ENCODE data around the gene RETSAT.
A peak's percentile ranks its signal among the peaks of the same experiment; 100 is the strongest.
"Not testable (repeated sequence)": the region's sequence is repeated elsewhere in the genome, so short reads cannot be mapped to it uniquely, and the experiment has no call there.

RETSAT gene

DNA sequence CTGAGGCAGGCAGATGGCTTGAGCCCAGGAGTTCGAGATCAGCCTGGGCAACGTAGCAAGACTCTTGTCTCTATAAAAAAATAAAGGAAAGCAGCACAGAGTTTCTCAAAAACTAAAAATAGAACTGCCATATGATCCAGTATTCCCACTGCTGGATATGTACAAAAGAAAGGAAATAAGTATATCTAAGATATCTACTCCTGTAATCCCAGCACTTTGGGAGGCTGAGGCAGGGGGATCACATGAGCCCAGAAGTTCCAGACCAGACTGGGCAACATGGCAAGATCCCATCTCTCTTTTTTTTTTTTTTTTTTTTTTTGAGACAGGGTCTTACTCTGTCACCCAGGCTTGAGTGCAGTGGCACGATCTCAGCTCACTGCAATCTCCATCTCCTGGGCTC is 24.6 kb downstream of the RETSAT start:
- not testable (repeated sequence) for DNase-seq

DNA sequence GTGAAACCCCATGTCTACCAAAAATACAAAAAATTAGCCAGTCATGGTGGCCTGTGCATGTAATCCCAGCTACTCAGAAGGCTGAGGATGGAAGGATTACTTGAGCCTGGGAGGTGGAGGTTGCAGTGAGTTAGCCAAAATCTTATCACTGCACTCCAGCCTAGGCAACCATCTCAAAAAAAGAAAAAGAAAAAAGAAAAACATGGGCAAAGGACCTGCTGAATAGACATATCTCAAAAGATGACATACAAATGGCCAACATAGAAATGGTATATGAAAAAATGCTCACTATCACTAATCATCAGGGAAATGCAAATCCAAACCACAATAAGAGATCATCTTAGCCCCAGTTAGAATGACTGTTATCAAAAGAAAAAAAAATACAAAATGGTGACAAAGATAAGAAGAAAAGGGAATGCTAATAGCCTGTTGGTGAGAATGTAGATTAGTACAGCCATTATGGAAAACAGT is 25.1 kb downstream of the RETSAT start:
- no peak for DNase-seq

DNA sequence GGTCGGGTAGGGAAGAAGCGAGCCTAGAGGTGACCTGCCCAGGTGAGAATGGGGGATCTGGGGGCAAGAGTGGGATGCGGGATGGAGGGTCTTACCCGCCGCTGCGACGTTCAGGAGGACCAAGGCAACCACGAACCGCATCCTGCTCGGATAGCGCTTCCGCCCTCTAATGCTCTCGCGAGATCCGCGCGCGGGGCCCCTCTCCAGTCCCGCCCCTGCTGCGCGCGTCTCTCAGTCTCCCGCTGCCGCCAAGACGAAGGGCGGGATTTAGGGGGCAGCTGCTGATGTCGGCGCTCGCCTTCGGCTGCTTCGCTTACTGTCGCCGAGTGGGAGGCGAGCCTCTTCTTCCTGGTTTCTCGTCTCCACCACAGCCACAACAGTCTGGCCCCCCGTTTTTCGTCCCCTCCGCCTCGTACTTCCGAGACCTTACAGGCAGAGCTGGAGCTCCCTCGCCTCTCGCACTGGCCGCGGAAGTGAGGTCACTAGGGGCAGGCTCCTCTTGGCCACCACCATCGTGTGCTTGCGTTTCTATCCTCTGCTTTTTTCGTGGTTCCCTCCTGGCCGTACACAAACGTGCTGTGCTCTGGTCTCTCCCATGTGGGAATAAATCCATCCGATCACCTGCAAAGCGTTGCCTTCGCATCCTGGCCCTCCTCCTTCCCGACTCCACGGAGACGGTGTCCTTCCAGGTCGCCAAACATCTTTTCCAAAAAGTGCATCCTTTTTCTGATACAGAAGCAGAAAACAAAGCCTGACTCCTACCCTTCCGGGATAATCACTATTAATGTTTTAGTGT is 26.3 kb downstream of the RETSAT start, which contains the start of gene TGOLN2:
TSS of gene TGOLN2 (minus strand) at position 168 of the 796 bp plus-strand sequence. CDS start at position 141, 27 bp downstream.
- peak; percentile 91 for DNase-seq

DNA sequence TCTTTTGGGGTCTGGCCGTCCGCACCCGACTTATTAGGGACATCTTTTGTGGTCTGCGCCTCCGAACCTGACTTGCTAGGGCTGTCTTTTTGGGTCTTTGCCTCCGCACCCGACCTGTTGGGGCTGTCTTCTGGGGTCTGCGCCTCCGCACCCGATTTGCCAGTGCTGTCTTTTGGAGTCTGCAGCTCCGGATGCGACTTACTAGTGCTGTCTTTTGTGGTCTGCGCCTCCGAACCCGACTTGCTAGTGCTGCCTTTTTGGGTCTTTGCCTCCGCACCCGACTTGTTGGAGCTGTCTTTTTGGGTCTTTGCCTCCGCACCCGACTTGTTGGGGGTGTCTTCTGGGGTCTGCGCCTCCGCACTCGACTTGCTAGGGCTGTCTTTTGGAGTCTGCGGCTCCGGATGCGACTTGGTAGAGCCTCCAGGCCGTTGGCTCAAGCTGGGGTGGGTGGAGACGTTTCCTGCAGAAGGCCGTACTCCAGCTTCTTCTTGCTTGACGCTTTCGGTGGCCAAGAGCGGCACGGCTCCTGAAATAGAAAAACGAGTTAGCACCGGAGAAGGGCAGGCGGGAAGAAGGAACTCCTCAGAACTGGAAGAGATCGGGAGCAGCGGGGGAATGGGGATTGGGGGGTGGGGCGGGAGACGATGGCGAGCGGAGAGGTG is 27.0 kb downstream of the RETSAT start:
- DNase-seq, result peak; percentile 17

DNA sequence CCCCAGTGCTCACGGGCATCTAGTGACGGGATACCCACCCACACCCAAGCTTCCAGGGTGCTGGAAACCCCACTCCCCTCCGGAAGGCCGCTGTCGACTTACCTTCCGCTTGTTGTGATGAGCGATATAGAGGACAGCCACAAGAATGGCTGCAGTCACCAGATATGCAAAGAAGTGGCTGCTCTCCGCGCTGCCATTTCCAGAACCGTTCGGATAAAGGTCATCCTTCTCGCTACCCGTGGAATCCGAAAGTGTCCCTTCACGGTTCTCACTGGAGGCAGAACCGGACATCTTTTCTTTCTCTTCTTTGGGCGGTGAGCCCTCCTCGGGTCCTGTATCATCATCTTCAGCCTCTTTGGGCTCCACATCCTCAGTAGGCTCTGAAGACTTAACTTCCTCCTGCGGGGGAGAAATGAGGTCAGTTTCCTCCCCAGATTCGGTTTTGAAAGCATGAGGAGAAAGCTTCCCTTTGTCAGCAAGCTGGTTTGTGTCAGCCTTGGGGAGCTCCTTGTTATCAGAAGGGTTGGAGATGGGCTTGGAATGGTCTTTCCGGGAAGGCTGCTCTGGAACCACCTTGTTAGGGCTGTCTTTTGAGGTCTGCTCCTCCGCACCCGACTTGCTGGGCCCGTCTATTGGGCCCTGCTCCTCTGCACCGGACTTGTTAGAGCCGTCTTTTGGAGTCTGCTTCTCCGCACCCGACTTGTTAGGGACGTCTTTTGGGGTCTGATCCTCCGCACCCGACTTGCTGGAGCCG is 27.7 kb downstream of the RETSAT start:
- no peak for DNase-seq

DNA sequence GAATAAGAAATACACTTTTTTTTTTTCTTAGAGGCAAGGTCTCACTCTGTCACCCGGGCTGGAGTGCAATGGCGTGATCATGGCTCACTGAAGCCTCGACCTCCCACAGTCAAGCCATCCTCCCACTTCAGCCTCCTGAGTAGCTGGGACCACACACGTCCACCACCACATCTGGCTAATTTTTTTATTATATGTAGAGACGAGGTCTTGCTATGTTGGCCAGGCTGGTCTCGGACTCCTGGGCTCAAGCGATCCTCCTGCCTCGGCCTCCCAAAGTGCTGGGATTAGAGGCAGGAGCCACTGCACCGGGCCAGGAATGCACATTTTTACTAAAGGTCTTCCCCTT is 28.9 kb downstream of the RETSAT start:
- DNase-seq, result no peak

DNA sequence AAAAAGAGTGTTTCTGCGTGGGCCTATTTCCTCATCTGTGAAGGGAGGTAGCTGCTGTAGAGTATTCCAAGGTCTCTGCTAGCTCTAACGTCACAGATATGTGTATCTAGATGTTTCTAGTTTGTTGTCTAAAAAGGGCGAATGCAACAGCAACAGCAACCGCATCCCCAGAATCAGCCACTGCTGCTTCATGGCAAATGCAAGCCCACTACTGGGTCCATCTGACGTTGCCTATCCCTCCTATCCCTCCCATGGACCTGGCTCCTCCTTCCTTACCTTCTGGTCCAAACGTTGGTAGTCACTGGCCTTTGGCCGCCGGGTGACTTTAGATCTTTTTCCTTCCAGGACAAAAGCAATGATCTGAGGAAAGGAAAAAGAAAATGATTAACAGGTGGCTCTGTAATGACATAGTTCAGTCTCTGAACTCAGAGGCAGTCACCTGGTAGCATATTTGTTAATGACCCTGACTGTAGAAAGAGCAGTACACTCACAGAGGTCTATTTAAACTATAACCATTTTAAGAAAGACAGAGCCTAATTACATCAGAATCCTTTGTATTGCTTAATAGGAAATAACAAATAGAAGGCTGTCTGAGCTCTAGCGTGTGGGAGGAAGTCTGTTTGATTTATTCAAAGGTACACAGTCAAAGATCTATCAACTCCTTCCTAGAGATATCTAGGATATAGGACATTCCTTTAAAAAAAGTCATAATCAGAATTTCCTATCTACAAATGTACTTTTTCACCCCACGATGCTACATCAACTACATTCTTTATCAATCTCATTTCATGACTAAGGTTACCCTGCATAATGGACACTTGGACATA is 29.5 kb downstream of the RETSAT start:
- no peak for DNase-seq

DNA sequence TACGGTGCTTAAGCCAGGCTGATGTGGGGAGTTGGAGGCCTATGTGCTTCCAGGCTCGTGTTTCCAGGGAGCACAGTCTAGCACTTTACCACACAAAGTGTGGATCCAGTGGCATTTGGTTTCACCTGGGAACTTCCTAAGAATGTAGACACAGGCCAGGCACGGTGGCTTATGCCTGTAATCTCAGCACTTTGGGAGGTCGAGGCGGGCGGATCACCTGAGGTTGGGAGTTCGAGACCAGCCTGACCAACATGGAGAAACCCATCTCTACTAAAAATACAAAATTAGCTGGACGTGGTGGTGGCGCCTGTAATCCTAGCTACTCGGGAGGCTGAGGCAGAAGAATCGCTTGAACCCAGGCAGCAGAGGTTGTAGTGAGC is 30.4 kb downstream of the RETSAT start:
- DNase-seq, result not testable (repeated sequence)

DNA sequence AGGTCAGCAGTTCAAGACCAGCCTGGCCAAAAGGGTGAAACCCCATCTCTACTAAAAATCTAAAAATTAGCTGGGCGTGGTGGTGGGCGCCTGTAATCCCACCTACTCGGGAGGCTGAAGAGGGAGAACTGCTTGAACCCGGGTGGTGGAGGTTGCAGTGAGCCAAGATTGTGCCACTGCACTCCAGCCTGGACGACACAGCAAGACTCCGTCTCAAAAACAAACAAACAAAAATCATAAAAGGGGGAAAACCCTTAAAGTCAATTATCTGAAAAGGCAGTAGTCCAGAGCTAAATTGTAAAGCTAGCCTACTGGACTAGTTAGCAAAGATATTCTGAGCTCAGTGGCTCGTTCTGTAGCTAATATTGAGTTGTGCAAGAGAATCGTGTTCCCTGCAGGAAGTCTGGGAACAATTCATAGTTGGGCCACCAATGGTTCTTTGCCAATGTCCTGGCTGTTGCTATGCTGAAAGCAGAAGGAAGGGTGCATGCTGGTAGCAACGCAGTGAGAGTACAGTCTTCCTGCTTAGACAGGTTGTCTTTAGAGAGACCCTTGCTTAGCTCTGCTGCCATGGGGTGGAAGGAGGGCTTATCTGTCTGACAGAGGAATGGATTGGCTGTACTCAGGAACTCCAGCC is 30.9 kb downstream of the RETSAT start:
- DNase-seq, result no peak

DNA sequence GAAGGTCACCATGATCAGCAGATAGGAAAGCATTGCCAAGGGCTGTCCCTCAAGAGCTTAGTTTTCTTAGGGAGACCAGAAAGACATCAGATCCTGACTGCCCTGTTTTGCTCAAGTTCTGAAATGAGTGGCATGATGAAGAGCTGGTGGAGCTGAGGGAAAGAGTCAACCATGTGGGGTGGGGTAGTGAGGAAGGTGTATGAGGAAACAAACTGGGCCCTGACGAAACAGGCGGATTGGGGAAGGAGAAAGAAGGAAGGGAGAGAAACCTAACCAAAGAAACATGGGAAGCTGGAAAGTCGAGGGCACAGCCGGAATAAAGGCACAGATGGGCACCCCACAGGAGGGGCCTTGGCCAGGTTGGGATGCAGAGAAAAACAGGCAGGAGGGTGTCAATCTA is 34.5 kb downstream of the RETSAT start:
- no peak for DNase-seq

DNA sequence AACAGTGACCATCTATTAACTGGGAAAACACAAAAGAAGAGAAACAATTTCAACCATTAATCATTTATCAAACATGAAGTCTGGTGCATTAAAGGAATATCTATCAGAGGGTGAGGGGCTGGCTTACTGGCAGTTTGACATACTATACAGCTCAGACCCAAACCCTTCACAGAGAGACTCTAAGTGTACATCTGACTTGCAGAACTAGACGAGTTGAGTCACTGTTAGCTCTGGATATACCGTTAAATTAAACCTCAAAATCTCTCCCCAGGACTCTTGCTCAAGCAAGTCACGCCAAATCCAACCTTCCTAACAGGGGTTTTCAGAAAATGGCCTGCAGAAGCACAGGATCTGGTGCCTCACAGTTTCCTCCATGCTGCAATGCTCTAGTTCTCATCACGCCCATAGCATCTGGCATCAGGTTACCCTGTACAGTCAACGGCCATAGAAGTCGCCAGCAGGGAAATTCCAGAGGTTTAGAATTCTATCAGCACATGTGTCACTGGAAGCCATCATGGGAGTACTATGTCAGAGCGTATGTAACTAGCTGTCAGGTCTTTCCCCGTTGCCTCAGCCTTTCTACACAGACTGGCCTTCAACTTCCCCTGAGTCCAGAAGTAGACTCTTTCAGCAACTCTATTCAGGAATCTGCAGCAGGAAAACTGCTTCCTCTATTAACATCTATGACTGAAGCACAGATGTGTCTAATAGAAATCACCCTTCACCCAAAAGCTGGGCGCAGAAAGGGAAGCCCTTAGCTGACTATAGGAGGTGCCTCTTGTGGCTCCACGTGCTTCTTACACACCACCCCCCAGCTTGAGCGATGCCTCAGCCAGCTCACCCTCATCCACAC is 35.9 kb downstream of the RETSAT start:
- peak; percentile 79 for DNase-seq

DNA sequence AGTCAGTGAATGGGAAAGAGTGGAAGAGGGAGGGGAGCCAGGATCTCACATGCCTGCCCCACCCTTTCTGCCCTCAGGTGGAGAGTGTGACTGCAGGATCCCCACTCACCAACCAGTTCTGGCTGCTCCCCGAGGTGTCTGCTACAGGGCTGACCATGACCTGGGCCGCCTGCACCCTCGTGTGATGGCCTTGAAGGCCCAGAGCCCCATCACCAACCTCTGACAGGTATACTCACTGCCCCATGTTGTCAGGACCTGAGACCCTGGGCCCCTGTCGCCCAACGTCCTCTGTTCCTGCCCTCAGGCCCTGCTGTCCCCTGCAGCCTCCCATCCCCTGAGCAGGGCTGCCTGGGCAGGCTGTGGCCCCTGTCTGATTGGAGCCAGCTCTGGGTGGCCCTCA is 38.4 kb downstream of the RETSAT start:
- not testable (repeated sequence) for DNase-seq

DNA sequence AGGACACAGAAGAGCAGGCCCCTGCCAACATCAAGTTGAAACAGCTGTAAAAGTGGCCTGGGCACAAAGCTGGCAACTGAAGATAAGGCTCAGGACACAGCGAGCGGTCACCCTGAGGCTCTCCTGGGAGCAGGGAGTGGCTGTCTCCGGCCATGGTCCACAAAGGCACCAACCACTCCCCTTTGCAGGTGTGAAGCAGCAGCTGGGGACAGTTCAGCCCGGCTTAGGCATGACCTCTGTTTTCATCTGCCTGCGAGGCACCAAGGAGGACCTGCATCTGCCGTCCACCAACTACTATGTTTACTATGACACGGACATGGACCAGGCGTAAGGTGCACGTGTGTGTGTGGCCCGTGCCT is 39.5 kb downstream of the RETSAT start:
- DNase-seq, result no peak

DNA sequence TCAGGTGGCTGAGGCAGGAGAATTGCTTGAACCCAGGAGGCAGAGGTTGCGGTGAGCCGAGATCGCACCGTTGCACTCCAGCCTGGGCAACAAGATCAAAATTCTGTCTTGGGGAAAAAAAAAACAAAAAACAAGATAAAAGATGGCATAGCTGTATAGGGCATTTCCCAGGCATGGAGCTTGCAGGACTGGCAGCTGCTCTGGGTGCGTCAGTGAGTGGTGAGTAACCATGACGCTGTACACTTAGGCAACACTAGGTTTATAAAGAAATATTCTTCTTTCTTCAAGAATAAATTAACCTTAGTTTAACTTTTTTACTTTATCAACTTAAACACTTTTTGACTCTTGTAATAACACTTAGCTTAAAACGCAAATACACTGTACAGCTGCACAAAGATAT is 41.9 kb downstream of the RETSAT start:
- peak; percentile 21 for DNase-seq

DNA sequence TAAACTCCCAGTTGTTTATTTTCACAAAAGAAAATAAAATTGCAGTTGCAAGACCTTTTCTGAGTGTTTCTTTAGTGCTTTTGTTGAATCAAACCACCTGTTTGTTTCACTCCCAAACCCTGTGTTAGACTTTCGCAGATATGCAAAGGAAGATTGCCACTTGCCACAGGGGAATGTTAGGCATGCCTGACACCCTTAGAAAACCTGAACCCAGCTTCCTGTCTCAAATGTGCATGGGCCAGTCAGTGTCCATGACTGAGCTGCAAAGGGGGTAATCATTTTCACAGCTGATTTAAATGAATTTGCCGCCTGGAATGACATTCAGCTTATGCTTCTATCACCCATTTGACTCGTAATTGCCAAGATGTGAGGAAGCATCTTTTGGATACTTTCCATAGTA is 44.0 kb downstream of the RETSAT start:
- no peak for DNase-seq

DNA sequence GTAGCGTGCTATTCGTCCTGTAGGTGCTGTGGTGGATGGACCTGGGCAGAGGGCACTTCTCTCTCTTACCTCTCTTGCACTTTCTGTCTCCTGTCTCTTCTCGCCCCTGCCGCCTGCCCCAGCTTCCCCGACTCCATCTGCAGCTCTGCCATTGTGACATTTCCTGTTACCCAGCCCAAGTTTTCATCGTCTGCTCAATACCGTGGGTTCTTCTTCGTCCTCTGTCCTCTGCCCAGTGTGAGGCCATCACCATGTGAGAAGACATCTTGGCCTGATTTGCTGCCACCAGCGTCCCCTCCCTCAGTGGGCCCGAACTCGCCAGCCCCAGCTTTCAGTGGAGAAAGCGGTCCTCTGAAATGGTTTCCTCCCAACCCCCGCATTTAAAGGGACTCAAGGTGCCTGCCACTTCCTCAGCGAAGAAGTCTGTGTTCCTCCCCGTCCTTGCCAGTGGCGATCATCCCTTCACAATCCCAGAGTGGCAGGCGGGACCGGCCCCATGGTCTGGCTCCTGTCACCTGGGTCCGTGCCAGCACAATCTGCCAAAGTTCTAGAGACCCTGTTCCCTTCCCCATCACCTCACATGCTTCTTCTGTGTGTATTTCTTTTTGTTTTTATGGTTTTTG is 44.5 kb downstream of the RETSAT start:
- DNase-seq, result no peak

DNA sequence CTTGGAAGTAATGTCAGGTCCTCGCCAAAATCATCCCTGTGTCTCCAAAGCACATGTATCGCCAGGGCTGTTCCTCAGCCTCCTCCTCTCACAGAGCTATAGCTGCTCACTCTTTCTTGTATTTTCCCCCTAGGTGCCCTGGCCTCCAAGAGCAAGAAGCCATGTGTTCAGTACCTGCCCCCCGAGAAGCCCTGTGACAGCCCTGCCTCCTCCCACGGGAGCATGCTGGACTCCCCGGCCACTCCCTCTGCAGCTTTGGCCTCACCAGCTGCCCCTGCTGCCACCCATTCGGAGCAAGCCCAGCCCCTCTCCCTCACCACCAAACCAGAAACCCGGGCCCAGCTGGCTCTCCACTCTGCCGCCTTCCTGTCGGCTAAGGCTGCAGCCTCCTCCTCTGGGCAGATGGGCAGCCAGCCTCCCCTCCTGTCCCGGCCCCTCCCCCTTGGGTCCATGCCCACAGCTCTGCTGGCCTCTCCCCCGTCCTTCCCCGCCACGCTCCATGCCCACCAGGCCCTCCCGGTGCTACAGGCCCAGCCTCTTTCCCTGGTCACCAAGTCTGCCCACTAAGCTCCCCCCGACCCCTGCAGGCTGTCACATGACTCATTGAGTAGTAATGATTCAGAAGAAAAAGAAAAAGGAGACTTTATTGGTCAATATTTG is 45.3 kb downstream of the RETSAT start:
- DNase-seq, result peak; percentile 30

DNA sequence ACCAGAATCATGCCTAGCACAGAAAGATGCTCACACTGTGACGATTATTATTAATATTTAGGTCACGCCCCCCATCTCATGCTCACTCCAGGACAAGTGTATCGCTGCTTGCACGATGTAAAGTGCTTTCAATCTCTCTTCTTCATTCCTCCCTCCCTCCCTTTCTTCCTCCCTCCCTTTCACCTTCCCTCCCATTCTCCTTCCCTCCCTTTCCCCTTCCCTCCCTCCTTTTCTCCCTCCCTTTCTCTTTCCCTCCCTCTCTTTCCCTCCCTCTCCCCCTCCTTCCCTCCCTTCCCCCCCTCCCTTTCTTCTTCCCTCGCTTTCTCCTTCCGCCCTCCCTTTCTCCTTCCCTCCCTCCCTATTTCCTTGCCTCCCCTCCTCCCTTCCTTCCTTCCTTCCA is 46.1 kb downstream of the RETSAT start:
- no peak for DNase-seq

DNA sequence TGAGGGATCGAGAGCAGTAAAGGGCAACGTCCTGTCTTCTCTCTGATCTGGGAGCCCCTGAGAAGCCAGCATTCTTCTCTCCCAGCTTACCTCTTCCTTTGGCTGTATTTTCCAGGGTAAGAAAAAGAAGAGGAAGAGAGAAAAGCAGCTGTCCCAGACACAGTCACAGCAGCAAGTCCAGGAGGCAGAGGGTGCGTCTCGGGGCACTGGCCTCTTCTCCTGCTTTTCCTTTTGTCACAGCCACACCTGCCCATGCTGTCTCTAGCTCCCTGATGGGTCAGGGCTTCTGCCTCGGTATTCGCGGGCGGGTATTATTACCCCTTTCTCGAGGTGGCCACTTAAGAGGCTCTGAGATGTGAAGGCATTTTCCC is 46.8 kb downstream of the RETSAT start:
- DNase-seq, result no peak

DNA sequence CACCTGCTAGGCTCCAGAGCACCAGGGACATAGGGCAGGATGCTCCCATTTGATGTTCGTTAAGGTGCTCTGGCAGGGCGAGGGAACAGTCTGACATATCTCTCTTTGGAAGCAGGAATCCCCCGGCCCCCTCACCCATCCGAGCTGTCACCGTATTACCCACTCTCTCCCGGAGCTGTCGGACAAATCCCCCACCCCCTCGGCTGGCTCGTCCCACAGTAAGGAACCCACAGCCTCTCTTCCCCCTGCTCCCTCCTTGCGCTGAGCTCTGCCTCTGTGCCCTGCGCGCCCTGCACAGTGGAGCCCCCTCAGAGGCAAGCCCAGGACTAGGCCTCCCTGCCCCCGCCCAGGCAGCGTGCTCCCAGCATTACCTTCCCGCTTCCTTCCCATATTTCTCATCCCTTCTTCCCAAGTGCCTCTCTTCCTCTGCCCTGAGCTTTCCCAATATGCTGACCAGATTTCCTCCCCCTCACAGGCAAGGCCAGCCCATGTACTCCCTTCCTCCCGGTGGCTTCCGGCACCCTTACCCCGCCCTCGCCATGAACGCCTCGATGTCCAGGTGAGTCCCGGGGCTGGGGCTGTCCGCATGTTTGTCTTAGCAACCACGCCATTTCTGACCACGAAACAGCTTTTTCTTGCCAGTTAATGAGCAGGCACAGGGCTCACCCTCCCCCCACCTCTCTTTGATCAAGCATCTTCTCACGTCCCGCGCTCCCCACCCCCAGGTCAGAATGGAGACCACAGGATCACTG is 50.4 kb downstream of the RETSAT start:
- no peak for DNase-seq

Measured in fibroblast of upper back skin (primary cell).